HG02759 (cell line): Measurements from ENCODE around the gene IGFBP2.

Experiments used
- ATAC-seq: cut with Tn5 transposase; IDR thresholded peaks from one replicate; pipeline ENCODE4 v1.9.1; 2021; ENCODE audit warnings: mild to moderate bottlenecking, moderate library complexity; ENCODE audit not compliant: unreplicated experiment

IGFBP2 gene

DNA sequence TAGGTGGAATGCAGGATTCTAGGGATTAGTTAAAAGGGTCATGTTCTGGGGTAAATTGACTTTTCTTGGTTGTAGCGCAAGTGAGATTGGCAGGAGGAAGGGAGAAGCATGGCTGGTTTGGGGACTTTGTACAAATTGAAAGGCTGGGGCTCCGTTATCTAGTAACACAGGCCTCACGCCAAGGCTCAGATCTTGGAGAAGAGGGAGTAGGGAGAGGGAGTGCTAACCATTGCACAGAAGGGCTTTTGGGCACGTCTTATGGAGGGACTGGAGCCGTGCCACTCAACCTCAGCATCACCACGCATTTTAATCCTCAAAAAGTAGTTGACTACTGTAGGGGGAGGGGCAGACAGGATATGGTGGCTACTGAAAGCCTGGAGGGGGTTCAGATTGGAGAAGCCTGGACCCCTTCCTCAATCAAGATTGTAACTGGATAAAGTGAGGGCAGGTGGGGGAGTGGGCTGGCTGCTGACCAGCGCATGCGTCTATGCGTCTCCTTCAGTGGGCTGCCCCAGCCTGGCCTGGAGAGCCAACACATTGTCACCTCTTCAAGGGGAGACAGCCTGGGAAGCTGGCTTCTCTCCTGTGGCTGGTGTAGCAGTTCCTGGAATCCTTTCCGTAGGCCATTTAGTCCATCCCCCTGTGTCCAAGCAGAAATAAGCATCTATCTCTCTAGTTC is 47.9 kb downstream of the IGFBP2 start:
- no peak for ATAC-seq

DNA sequence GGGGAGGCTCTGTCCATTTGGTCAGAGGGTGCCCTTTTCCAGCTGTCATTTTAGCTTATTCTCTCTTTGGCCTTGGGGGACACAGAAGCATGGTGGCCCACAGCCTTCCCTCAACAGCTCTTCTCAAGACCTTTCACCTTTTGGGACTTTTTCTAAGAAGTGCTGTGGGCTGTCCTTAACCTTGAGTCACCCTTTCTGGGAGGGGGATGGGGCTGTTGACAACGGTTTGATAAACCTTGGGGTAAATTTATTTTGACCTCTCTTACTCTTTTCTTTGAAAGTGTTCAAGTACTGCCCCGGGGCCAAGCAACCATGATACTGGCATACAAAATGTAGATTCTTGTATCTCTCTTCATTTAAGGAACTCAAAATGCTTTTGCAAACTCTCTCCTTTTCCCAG is 48.5 kb downstream of the IGFBP2 start:
- no peak for ATAC-seq

DNA sequence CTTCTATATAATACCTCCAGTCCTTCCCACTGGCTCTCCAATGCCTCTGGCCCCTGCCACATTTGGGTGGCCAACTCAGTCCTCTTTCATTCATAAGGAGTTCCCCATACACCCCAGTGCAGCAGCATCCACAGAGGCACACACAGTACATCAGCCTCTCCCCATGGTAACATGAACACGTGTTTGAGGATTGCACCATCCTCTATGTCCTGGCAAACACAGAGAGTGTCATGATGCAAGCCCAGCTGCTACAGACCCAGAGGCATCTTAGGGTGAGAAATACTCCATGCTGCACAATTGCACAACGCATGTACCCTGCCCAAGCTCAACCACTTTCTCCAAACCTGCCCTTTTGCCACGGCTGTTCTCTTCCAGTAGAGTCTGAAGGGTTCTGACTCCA is 50.6 kb downstream of the IGFBP2 start:
- ATAC-seq: no peak

DNA sequence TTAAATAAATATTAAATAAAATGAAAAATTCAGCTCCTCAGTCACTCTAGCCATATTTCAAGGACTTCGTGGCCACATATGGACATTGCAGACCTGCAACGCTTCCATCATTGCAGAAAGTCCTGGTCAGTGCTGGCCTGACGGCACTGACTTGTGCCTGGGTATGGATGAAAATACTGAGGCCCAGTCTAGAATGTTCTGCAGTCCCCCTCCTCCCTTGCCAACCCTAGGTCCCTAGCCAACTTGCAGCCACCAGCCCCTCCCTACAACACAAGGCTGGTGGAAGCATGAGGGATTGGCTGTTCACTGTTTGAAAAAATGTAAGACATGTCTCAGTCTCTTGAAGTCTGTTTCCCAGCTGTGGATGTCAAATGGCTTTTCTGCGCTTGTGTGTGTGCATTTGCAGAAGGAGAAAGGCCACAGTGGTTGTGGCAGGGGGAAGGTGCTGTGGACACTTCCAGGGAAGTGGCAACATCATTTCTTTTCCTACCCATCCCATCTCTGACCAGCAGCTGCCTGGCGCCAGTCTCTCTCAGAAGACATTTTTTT is 52.2 kb downstream of the IGFBP2 start:
- no peak for ATAC-seq

DNA sequence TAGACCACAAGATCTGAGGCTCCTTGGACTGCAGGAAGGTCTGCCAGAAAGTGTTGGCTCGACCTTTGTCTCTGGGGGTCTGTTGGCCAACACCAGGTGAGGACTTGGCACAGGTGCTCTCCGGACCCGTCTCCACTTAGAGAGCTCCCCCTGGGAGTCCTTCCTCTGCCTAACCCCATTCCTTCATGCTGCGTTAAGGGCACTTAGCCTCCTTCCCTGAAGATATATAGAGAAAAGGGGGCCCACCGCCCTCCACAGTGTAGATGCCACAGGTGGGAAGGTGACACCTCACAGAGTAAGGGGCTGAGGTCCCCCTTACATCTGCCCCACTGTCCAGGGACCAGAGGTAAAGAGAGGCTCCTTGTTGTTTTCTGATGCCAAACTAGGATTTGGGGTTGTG is 53.9 kb downstream of the IGFBP2 start:
- no peak for ATAC-seq

DNA sequence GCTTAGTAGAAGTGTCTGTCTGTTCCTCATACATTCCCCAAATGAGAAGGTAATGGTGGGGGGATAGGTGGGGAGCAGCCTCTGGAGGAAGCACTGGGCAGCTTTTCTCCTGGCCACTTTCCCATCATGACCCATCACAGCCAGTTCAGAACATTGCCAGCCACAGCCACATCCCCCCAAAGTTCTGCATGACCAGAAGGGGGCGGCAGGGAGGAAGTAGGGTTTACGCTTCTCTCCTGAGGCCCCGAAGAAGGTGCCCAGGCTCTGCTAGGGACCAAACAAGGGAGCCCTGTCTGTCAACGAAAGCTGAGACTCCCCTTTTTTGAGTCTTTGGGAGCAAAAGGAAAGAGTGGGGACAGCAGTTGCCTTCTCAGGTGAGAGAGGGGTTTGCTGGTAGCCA is 54.4 kb downstream of the IGFBP2 start:
- ATAC-seq: no peak

DNA sequence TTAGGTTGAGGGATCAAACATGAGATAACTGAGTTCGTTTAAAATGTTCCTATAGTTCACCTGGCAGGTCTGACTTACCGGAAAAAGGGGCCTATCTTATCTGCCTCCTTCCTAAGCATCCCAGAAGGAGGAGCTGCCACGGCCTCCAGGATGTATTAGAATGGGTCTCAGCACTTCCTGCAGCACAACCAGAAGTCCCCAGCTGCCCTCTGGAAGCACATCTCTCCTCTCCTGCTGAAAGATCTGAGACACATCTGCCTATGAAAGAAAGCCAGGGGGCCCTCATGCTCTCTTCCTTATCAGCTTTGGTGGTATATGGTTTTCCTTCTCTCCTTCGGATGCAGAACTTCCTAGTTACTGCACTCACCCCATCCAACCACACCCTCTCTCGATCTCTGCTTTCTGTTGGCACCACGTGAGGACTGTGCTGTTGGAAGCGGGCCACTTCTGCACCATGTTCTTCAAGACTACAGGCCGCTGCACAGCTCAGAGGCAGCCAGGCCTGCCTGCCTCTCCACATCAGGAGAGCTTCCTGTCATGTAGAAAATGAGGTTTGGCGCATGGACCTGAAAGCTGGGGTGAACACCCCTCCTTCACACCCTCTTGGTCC is 55.6 kb downstream of the IGFBP2 start:
- no peak for ATAC-seq

DNA sequence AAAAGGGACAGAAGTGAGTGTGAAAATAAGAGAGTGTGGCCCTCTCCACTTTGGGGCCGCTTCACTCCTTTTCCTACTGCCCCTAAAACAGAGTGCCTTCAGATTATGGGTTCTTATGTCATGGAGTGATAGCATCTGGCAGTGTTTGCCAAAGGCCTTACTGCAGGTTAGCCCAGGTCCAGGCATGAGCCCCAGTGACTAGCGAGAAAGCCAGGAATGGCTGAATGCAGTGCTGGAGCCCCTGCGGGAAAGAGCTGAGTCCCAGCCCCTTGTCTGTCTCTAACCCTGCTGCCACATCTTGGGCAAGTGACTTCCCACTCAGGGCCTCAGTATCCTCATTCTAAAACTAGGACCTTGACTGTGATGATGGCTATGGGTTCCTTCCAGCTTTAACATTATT is 56.2 kb downstream of the IGFBP2 start:
- no peak for ATAC-seq

DNA sequence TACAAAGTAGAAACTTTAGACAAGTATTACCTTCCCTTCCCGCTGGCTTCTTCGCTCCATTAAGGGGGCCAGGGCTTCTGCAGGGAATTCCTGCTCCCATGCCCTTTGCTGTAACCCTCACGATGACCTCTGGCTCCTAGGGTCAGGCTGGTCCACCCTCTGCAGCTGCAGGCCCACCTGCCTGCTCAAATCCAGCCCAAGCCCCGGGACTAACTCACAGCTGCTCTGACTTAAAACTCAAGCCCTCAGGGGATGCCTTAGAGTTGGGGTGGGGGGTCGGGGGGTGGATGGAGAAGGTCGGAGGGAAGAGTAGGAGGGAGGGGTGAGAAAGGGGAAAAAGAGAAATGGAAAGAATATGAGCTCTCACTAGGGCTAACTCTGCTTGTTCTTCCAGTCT is 57.2 kb downstream of the IGFBP2 start:
- ATAC-seq: no peak

DNA sequence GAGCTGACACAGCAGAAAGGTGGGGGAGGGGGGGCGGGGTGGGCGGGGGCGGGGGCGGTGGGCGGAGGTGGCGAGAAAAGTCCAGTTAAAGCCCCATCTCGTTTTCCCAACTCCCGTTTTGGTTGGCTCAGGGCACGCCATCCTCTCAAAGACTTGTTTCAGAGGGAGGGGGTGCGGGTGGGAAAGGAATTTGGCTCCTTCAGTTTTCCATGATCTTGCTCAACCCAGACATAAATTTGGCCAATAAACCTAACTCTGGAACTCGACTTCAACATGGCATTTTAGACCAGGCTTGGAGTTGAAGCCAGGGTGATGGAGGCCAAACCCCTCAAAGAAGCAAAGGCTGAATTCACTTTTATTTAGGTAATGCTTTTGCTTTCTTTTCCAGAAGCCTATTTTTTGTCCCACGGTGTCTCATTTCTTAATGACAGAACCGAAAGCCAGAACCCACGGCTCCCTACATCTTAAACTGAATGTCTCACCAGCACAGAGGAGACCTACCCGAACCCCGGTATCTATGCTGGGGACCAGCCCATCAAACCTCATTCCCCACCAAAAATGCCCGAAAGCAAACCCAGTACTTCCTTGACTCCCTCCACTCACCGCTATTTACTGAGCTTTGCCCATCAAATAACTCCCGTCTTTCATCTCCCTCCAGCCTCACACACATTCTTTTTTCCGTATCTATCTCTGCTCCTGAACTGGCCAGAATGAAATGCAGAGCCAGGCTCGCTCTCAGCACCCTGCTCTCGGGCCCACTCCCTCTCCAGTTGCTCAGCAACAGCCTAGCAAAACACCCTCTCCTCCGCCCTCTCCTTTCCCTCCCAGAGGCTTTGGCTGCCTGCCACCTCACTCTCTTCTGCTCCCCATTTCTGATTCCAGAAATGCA is 57.9 kb downstream of the IGFBP2 start:
- no peak for ATAC-seq

DNA sequence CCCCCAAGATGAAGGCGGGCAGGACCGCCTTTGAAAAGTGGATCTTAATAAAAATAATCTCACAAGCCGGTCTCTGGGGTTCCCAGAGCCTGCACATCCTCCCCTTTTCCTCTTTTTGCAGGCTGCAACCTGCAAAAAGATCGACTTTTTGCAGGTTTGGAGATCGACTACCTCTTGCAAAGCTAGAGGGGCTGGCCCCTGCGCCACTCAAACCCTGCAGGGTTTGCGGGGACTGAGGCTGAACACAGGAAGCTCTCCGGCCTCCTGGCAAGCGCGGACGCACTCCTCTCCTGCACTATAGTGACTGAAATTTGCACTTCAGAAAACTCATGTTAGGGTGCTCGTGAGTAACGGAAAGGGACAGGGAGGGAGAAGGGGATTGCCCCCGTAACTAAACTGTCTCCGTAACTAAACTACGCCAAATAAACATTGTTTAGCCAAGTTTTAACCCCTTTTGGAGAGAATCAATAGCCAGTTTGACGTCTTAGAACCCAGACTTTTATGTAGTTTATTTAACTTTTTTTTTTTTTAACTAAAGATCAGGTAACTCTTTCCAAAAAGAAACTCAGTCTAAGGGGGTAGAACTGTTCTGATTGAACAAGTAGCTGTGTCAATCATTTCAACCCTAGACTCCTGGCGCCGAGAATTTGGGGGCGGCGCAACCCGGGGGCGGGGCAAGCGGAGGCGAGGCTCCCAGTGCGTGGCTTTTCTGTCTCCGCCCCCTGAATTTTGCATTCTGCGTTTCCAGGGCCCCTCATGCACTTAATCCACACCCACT is 59.6 kb downstream of the IGFBP2 start:
- peak; percentile 58 for ATAC-seq

DNA sequence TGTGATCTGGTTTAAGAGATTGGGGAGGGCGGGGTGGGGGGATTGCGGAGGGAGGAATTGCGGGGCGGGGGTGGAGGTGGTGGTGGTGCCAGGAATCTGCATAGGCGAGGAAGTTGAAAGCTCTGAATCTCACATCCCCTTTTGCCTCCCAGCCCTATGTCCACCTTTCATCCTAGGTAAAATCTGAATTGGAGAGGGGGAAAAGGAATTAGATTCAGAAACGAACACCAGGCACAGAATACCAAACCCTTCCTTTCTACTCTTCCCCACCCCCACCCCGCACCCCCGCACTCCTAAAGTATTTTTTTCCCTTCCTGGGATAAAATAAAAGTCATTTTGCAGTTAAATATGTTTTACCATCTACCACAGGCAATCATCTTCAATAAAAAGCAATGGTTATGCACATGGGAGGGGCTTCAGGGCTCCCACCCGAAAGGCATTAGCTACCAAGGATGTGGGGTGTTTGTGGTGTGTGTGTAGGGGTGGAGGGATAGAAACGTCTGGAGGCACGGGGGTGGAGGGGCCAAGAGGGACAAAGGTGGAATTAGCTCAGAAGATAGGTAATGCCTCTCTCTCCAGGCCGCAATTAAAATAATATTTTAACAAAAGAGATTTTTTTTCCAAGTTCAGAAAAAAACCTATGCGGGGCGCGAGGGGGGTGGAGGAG is 60.3 kb downstream of the IGFBP2 start:
- no peak for ATAC-seq

DNA sequence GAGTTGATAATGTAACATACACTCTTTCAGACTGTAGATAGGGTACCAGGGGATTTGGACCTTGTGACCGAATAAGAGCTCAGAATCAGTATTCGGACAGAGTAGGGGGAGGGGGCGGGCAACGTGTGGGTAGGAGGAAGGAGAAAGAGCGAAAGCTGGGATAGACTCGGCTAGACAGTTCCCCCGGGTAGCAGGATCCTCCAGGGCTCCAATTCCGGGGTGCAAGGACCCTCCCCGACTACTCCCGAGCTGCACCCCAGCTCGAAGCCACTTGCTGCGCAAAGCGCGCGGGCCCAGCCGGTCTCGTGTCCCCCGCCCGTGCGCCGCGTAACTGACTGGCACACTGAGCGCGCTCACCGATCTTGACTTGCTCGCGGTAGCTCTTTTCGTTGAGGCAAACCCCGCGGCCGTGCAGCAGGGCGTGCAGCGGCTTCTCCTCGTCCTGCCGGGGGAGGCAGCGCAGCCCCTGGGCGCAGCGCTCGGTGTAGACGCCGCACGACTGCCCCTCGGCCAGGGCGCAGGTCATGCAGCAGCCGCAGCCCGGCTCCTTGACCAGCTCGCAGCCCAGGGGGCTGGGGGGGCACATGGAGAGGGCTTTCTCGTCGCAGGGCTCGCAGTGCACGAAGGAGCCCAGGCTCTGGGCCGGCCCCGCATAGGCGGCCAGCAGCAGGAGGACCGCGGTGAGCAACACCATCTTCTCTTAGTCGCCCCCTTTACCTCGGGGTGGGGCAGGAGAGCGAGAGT is 61.0 kb downstream of the IGFBP2 start:
- ATAC-seq: no peak

DNA sequence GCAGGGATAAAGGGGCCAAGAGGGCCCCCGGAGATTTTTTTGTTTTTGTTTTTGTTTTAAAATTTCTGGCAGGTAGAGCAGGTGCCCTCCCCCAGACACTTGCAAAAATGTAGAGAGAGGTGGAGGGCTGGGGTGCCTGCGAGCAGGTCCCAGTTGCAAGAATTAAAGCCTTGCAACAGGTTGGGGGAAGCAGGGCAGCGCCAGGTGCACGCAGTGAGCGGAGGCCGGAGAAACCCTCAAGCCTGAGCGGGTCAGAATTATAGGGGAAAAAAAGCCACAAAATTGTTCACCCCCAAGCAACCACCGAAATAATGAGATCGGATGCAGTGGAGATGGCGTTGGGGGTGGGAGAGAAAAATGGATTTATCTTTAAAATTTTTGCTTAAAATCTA is 61.6 kb downstream of the IGFBP2 start:
- ATAC-seq: no peak

DNA sequence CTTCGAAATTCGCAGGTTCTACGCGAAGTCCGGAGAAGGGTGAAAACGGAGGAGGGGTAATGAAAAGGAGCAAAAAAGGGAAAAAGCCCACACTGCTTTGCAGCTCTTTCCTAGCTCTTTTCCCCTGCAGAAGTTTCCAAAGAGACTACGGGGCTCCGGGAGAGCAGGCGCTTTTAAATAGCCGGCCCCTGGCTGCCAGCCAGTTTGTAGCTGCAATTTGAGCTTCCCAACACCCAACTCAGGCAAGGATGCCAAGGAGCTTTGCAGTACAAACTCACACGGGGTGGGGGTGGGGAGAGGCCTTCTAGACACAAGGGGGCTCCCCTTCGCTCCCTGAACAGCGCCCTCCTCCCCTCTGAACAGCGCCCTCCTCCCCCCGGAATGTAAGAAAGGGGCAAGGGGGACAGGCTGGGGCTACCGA is 62.2 kb downstream of the IGFBP2 start, which contains the start of gene IGFBP5:
Gene IGFBP5 (minus strand): TSS at position 149 of the 421 bp plus-strand sequence. CDS start 774 bp downstream, outside the sequence.
- no peak for ATAC-seq

DNA sequence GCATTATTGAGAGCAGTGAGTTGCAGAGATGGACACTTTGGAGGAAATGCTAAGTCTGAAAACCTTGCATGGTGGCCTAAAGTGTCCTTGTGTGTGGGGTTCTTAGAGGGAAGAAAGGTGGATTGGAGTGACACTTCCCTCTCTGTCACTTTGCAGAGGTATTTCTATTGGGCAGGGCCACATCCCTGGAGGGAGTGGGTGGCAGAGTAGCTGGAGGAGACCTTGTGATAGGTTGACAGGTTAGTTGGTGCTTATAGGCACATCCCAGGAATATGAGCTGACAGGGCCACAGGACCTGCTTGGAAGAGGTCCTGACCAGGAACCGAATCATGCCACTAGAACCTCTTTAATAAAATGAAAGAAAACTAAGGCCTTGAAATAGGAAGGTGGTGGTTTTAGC is 63.1 kb downstream of the IGFBP2 start:
- ATAC-seq: no peak

DNA sequence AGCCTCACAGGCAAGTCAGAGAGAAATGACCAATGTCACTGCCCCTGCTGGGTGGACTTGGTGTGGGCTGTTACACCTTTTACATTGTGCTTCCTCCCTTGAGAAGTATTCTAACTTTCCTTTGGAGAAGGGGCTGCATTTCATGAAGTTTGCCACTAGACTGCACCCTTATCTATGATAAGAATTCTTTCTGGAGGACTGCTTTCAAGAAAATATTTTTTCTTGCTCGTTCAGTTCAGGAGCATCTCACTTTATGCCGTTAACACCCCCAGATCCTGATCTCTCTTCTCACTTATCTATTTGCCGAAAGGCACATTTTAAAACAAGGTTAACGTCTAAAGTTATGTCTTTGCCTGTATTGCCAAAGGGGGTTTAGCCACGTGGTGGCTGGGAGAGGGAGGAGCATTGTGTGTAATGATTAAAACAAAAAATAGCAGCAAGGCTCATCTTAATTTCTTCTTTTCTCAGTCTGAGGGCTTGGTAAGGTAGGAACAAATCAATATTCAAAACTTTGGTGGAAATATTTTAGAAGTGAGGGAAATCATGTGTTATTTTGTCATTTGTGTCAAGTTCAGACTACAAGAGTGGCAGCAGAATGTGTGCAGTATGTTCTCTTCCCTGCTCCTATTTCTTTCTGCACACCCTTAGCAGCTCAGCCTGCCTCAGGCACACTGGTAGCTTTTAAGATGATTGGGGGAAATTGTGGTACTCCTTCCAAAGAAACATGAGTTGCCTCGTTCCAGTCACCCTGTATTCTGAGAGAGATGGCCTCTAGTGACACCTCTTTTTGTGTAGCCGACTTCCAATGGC is 63.7 kb downstream of the IGFBP2 start:
- ATAC-seq: no peak

DNA sequence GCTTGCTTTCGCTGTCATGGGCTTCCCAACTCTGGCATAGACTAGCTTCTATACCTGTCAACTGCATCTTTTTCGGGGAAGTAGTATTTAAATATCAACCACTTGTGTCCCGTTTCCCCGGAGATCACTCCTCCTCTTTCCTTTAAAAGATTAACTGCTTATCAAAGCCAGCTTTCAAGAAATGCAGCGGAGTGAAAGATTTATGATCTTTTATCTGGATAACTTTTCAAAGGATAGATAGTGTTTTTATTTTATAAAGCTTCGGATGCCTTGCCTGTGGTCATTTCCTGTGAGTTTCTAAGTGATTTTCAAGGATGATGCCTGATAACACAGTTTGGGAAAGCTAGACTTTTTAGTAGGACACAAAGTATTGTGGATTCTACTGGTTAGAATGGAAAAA is 65.1 kb downstream of the IGFBP2 start:
- ATAC-seq: no peak

DNA sequence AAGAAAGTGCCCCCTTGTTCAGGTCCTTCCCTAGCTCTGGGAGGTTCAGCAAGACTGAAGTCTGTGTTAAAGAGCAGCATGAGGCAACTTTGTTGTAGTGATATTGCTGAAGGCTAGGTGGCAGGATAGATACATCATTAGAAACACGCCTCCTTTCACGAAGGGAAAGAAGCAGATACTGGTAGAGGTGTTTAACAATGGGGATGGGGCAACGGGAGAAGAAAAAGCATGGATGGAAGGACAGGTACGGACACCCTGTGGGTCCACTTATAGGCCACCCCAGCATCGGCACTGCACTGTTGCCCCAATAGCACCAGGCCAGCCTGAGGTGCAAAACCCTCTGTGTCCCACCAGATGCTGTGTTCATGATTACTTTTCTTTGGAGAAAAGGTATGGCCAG is 65.7 kb downstream of the IGFBP2 start:
- no peak for ATAC-seq
